Brain pericyte (primary cell): ENCODE results near the gene KAZALD1.

Experiments
- DNase-seq: peaks from one replicate; pipeline ENCODE4 v3.0.0-alpha.2; 2012; ENCODE audit warnings: low read depth, low spot score

The KAZALD1 gene

DNA sequence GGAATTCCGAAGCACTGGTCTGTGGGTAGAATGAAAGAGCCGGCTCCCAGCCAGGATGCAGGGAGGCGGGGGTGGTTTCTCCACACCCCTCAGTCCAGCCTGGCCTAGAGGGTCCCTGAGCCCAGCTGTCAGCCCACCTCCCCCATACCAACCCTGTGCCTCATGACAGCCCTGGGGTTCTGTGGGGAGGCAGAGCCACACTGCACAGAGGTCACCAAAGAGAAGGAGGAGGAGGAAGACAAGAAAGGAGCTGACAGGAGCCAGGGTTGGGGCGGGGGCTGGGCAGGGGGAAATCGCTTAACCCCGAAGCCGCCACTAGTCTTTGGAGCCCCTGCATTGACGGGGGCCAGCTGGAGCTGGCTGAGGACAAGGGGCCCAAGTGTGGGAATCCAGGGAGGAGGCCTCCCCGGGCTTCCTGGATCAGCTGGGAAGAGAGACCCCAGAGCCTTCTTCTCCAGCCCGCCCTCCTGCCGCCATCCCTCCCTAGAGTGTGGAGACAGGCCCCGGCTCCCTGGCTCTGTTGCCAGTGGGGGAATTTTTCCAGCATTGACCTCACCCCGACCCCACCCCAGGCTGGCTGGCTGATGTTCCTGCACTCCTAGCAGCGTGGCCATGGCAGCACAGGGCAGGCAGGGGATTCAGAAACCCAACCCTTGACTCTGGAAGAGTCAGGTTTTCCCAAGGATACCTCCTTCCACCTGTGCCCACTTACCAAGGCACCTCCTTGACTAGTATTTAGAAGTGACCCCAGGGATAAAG lies 32.5 kb downstream of the KAZALD1 start:
- no peak for DNase-seq

DNA sequence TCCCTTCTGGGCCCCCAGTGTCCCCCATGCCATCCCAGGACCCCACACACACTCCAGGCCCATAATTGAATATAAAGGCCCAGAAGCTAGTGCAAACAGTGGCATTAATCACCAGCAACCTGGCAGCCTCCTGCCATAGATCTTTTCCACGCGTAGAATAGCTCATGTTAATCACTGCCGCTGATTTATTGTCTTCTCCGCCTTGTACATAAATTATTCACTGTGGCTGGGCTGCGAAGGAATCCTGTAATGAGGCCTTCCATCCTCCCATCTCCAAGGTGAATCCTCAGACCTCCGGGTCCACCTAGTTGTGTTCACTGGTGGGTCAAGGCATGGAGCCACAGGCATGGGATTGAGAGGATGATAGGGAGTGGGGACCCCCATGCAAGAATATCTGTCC lies 33.2 kb downstream of the KAZALD1 start:
- no peak for DNase-seq

DNA sequence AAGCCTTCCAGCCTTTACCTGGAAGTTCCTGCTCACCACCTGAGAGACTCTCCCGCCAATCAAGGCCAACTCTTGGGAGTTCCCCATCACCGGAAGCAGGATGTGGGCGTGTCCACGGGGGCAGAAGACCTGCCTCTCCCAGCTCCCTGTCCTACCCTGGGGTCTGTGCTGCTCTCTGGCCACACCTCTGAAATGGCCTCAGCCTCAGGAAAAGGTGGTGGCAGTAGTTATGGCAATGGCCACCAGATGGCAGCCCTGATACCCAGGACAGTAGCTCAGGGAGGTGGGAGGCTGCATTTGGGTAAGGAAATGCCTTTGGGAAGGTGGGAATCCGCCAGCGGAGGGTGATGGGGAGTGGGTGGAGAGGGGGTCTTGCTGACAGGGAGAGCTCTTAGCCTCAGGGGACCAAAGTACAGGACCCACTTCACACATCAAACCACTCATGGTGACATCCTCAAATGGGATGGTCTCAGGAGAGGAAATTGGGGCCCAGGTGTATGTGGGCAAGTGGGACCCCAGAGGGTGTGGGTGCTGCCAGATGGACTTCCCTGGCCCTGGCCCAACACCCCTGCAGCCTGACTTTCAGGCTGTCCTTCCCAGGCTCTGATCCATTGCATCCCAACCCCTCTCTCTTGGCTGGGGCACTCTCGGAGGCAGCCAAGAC lies 33.9 kb downstream of the KAZALD1 start:
- DNase-seq: no peak

DNA sequence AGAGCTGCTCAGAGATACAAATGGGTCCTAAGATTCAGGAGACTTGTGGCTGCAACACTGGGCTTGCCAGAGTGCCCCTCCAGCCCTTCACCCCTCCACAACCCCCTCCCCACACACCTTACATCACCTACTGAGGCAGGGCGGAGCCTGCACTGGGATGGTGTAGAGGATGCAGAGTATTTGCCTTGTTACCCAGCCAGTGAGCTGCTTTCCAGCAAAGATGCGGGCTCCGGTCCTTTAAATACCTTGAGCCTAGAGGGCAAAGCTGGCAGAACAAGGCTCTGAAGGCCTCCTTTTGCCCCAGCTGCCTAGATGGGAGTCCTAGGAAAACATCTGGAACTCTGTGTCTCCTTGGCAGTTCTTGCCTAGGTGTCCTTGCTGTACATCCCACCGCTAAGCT lies 34.6 kb downstream of the KAZALD1 start:
- no peak for DNase-seq

DNA sequence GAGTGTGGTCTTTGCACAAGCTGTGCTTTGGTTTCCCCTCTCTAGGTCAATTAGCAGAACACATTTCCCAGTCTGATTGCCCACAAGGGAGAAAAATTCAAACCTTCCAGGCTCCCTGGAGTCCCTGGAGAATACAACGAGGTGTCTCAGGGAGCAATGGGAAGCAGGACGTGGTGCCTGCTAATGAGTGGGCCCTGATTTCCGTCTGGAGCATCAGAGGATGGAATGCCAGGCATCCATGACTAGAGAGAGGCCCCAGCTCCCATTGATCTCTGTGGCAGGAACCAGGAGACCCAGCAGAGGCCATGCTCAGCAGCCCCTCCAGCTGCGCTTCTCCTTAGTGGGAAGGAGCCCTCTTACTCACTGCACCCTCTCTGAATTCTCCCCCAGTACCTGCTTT lies 36.1 kb downstream of the KAZALD1 start:
- DNase-seq: no peak

DNA sequence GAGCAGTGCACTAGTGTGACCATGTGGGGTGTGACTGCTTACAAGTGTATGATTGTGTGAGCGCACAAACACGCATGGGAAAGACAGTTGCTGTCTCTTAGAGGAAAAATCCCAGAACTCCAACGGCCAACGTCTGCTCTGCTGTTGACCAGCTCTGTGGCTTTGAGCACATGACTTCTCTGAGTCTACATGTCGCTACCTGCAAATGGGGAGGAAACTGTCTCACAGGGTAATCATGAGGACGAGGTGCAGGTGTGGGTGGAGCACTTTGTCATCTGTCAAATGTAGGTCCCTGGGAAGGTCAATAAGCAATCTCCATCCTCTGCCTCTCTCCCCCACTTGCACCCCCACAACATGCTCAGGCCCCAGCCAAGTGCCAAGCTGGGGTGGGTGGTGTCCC lies 38.1 kb downstream of the KAZALD1 start:
- DNase-seq: no peak

DNA sequence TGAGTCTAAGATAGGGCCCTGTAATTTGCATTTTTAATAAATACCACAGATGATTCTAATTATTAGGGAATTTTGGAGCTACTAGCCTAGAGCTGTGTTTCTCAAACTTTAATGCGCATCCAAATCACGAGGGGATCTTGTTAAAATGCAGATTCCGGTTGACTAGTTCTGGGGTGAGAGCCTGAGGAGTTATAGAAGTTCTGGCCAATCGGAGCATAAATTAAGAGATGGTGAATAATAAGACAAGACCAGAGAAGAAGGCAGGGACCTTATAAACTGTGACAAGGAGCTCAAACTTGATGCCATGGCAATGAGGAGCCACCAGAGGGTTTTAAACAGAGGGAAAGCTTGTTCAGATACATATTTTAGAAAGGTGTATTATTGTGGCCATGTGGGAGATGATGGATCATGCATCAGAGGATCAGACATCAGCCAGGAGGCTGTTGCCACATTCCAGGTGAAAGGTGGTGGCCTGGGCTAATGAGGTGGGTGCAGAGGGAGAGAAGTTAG lies 39.6 kb downstream of the KAZALD1 start:
- no peak for DNase-seq

DNA sequence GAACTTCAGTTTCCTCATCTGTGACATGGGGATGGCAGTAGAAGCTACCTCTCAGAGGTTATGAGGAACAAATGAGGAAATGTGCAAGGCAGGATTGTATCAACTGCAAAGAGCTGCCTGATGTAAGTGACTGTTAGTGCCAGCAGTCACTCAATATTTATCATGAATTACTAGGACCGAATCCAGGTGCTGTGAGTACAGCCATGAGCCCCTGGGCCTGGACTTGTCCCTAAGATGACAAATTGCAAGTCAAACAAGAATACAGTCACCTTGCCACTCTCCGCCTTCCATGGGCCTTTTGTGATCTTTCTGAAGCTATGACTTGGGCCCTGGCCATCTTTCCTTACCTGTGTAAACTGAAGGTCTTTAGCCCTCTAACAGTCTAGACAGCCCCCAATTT lies 41.6 kb downstream of the KAZALD1 start:
- DNase-seq: no peak

DNA sequence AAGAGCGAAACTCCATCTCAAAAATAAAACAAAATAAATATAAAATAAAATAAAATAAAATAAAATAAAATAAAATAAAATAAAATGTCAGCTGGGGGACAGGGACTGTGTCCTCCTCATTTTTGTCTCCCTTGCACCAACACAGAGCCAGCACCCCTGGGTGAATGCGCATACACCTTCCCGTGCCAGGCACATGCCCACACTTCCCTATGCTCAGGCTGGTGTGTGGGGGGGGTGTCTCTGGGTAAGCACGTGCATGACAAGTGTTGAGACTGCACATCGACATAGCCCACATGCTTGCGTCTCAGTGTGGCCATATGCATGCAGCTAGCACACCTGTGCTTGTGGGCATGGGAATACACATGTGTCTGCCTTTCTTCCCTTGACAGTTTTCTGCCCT lies 44.6 kb downstream of the KAZALD1 start:
- no peak for DNase-seq

DNA sequence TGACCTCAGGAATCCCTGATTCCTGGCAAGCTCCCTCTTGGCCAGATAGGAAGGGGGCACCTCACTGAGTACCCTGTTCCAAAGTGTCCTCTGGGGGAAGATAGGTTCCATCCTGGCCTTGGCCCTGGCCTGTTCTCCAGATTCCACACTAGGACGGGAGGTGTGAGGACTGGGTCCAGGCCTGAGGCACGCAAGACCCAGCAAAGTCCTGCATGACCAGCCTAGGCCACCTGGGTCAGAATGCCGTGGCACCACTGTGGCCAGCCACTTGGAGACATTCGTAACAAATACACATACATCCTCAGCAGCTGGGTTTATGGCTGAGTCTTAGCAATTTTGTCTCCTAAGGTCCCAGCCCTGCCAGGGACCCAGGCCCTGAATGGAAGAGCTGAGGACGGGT lies 46.0 kb downstream of the KAZALD1 start:
- DNase-seq: no peak

DNA sequence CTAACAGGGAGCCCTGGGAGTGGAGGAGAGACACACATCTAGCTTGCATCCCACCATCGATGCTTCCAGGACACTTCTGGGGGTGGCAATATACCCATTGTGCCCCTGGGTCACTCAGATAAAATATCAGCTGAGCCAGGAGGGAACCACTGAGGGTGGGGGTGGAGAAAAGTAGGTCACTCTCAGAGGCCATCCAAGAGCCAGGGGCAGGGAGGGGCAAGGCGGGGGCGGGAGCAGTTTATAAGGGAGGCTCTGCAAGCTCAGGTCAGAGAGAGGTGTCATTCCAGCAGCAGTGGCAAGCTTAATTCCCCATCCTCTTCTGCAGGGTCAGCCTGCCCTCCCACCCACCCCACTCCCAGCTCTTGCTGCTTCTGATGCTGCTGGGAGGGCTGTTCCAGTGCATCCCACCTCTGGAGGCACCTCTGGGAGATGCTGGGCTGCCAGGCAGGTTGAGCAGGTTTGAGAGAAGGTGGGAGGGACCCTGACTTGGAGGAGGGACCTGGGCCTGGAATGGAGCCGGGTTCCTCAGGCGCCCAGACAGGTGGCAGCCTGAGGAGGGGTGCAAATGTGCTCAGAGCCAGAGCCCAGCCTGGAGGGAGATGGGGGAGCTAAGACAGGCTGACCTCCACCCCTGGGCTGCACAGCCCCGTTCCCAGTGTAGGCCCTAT lies 49.2 kb downstream of the KAZALD1 start:
- DNase-seq: no peak

DNA sequence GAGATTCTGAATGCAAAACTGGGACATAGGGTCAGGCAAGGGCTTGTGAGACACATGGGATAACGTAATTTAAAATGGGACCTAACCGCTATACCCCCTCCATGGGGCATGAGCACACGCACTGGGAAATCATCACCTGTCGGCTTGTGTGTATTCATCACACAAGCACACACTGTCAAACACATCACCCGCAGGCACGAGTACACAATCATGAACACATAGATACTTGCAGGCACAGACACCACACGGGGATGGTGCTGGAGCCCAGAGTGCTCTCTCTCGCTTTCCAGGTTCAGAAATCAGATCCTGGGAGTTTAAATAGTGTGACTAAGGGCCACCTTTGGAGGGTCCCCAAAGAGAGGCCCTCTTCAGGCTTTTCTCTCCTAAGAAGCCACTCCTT lies 49.8 kb downstream of the KAZALD1 start:
- no peak for DNase-seq

DNA sequence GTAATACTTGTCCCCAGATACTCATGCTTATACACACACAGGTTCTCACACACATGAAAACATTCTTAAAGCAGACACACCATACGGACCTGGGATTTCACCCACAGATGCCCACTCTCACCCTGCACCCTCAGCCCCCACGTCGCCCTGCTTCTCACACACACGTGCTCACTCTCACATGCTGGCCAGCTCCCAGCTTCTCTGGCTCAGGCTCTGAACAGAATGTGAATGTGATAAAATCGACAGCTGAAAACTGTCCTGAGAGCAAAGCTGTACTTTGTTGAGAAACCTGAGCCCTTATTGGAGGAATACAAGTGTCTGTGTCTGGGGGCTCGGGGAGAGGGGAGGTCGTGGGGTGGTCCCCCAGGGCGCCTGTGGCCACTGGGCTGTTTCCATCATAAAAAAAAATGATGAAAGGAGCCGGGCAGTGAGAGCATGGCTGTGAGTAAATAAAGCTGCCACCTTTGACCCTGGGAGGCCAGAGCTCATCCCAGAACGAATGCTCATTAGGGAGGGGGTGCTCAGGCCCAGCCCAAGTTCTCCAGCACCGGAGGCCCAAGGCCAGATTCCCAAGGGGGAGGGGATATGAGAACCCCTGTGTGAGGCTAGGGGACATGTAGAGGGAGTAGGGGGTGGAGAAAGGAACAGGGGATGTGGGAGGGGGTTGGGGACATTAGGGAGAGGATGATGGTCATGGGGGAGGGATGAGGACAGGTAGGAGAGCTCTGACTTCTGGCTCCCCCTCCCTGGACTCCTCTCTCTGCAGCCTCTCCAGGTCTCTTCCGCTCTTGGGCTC lies 51.2 kb downstream of the KAZALD1 start:
- DNase-seq: no peak

DNA sequence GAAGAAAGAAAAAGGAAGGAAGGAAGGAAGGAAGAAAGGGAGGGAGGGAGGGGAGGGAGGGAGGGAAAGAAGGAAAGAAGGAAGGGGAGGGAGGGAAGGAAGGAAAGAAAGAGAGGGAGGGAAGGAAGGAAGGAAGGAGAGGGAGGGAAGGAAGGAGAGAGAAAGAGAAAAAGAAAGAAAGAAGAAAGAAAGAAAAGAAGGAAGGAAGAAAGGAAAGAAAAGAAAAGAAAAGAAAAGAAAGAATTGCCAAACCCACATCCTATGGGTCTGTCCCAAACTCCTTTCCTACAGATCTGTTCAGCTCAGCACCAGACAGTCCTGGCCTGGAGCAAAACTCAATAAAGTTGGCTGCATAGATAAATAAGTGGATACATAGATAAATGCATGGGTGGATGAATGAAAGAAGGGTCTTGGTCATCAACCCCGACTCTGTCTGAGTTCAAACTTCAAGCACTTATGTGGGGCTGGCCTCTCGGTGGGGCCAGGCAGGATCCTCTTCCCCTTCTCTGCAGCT lies 52.2 kb downstream of the KAZALD1 start:
- no peak for DNase-seq

DNA sequence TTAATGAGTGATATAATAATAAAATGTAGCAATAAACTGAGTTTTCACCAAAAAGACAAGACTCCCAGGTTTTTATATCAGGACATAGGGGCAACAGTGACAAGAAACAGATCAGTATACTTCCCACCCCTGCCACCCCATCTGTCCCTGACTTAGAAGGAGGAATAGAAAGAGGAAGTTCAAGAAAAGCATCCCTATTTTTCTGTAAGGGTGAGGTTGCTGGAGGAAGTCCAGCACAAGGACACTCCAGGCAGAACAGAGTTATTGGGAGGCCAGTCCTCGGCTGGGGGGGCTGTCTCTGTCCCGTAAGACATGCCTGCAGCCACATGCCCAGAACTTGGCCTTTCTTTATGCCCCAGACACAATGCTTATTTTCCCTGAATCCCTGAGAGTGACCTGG lies 52.9 kb downstream of the KAZALD1 start:
- DNase-seq: no peak
